Neuronal stem cell (in vitro differentiated cells): ENCODE measurements around the gene SRGAP3.

Experiments used
- DNase-seq: peaks from one replicate; pipeline ENCODE4 v3.0.0-alpha.2; 2013; ENCODE audit warnings: low spot score
- H2AFZ ChIP-seq: one replicate; pipeline ENCODE4 v1.6.1; 2013; ENCODE audit warnings: mild to moderate bottlenecking, low read length, inconsistent platforms
- H2AK5ac ChIP-seq: 2 replicates; pipeline ENCODE4 v1.6.1; 2013; ENCODE audit warnings: low read depth, mild to moderate bottlenecking, inconsistent platforms, low read length, moderate library complexity, mixed read lengths
- H2BK120ac ChIP-seq: 2 replicates; pipeline ENCODE4 v1.6.1; 2013; ENCODE audit warnings: low read depth, mild to moderate bottlenecking, inconsistent platforms, low read length, moderate library complexity, mixed read lengths
- H2BK12ac ChIP-seq: one replicate; pipeline ENCODE4 v1.6.1; 2013; ENCODE audit warnings: low read length, inconsistent platforms
- H2BK15ac ChIP-seq: 2 replicates; pipeline ENCODE4 v1.6.1; 2013; ENCODE audit warnings: mild to moderate bottlenecking, low read length, inconsistent platforms, mixed read lengths
- H2BK5ac ChIP-seq: one replicate; pipeline ENCODE4 v1.6.1; 2013; ENCODE audit warnings: inconsistent platforms, mild to moderate bottlenecking, low read length, moderate library complexity
- H3K14ac ChIP-seq: one replicate; pipeline ENCODE4 v1.6.1; 2013; ENCODE audit warnings: low read length, inconsistent platforms
- H3K18ac ChIP-seq: 2 replicates; pipeline ENCODE4 v1.6.1; 2013; ENCODE audit warnings: low read length, inconsistent platforms
- H3K23ac ChIP-seq: 2 replicates; pipeline ENCODE4 v1.6.1; 2013; ENCODE audit warnings: low read depth, mild to moderate bottlenecking, mixed read lengths, low read length, inconsistent platforms; ENCODE audit not compliant: poor library complexity
- H3K27ac ChIP-seq: replicated peaks from 3 replicates; pipeline ENCODE4 v1.5.1; 2013; ENCODE audit warnings: low read length, inconsistent platforms
- H3K27me3 ChIP-seq, 3 experiments: 2 replicates each; pipeline ENCODE4 v1.6.1; 2013; ENCODE audit warnings: low read length in 3 of 3, mild to moderate bottlenecking in 2 of 3, inconsistent platforms in 1 of 3, low read depth in 1 of 3, mixed read lengths in 1 of 3, moderate library complexity in 1 of 3; ENCODE audit not compliant: control insufficient read depth in 3 of 3, insufficient read depth in 3 of 3
- H3K36me3 ChIP-seq, 2 donors: replicated peaks in 1 of 2; 2 replicates each; pipeline ENCODE4 v1.6.1; 2013; ENCODE audit warnings: low read length in 2 of 2; ENCODE audit not compliant: control insufficient read depth in 2 of 2, insufficient read depth in 2 of 2
- H3K4ac ChIP-seq: 2 replicates; pipeline ENCODE4 v1.6.1; 2013; ENCODE audit warnings: inconsistent platforms, mild to moderate bottlenecking, low read length, moderate library complexity
- H3K4me1 ChIP-seq, 2 donors: 1 replicate in 1 of 2; 2 replicates in 1 of 2; pipeline ENCODE4 v1.6.1; 2013; ENCODE audit warnings: low read length in 2 of 2, low read depth in 1 of 2; ENCODE audit not compliant: control insufficient read depth in 2 of 2, insufficient read depth in 1 of 2
- H3K4me2 ChIP-seq: one replicate; pipeline ENCODE4 v1.6.1; 2013; ENCODE audit warnings: mild to moderate bottlenecking, low read length, inconsistent platforms; ENCODE audit not compliant: insufficient read depth, poor library complexity, severe bottlenecking
- H3K4me3 ChIP-seq, 2 donors: 2 replicates each; pipeline ENCODE4 v1.5.1; 2013; ENCODE audit warnings: low read length in 2 of 2, mild to moderate bottlenecking in 2 of 2, inconsistent platforms in 1 of 2, moderate library complexity in 1 of 2
- H3K79me1 ChIP-seq: one replicate; pipeline ENCODE4 v1.6.1; 2013; ENCODE audit warnings: low read depth, mild to moderate bottlenecking, inconsistent platforms, low read length, moderate library complexity
- H3K9ac ChIP-seq: one replicate; pipeline ENCODE4 v1.6.1; 2013; ENCODE audit warnings: mild to moderate bottlenecking, low read depth, low read length, inconsistent platforms; ENCODE audit not compliant: poor library complexity
- H3K9me3 ChIP-seq, 2 donors: replicated peaks in 1 of 2; 2 replicates each; pipeline versions ENCODE3 to v1.6.1; 2013; ENCODE audit warnings: low read length in 2 of 2, mild to moderate bottlenecking in 2 of 2, inconsistent platforms in 1 of 2, low read depth in 1 of 2, mixed read lengths in 1 of 2, moderate library complexity in 1 of 2; ENCODE audit not compliant: control insufficient read depth in 2 of 2, insufficient read depth in 1 of 2
- H4K8ac ChIP-seq: one replicate; pipeline ENCODE4 v1.6.1; 2013; ENCODE audit warnings: low read depth, mild to moderate bottlenecking, inconsistent platforms, low read length, moderate library complexity
- H4K91ac ChIP-seq: one replicate; pipeline ENCODE4 v1.6.1; 2013; ENCODE audit warnings: low read length, low read depth, mild to moderate bottlenecking, inconsistent platforms; ENCODE audit not compliant: poor library complexity
- WGBS, 2 donors: extraction: QIAGEN DNeasy Blood & Tissue Kit; methylation state at CpG; one replicate each; pipeline ENCODE4 v1.1.7; 2013; ENCODE audit warnings: missing lambda C conversion rate in 2 of 2, mixed read lengths in 1 of 2; ENCODE audit not compliant: insufficient read length in 2 of 2, insufficient replicate concordance in 1 of 2; ENCODE audit errors: extremely low coverage in 2 of 2; 5-methylcytosine and 5-hydroxymethylcytosine counted together

SRGAP3 gene

DNA sequence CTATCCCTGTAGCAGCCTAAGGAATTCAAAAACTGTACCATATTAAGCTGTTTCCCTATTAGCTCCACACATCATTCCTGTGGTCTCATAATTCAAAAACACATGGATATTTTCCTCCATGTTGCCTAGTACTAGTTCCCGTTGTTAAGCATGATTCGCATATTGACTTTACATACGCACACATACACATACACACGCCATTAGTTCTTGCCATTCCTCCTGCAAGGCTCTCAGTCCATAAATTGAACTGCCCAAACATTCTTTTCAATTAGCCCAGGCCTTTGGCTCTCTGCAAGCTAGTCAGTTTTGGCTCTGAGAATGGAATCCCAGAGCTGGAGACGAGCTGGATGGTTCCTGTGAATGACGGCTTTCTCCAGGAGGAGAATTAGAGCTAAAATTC, 229.0 kb downstream of the SRGAP3 start:
- Histone ChIP-seq H2BK15ac (no peak overlapping the region), H3K27ac (no peak overlapping the region), H3K23ac (no peak overlapping the region), H3K18ac (no peak overlapping the region), H2BK5ac (no peak overlapping the region), H3K36me3 (peaks cover 0 to 99% of the 10 kb centered on the region in 2 donors), H2BK120ac (no peak overlapping the region), H3K9ac (no peak overlapping the region), H3K9me3 (no peaks in the 10 kb centered on the region), H3K79me1 (no peaks in the 10 kb centered on the region), H2AK5ac (no peak overlapping the region), H3K4ac (no peak overlapping the region), H3K14ac (no peak overlapping the region), H2AFZ (no peak overlapping the region), H3K4me2 (no peak overlapping the region), H3K4me3 (no peak overlapping the region), H4K8ac (no peak overlapping the region), H3K4me1 (peaks cover 11 to 20% of the 10 kb centered on the region in 2 donors), H2BK12ac (no peak overlapping the region), H3K27me3 (no peaks in the 10 kb centered on the region), H4K91ac (no peak overlapping the region)
- no CpG with 5 or more reads among the region's 6 CpGs for WGBS, 2 donors
- DNase-seq = no peak

GRCh38 chr3:9019259-9019961, 230.0 kb downstream of the SRGAP3 start:
- Histone ChIP-seq H3K14ac (no peak overlapping the region), H2BK120ac (no peak overlapping the region), H2AK5ac (no peak overlapping the region), H3K4me2 (no peak overlapping the region), H3K23ac (no peak overlapping the region), H3K4me1 (peaks cover 11 to 21% of the 10 kb centered on the region in 2 donors), H3K27ac (no peak overlapping the region), H2BK15ac (no peak overlapping the region), H3K4me3 (no peak overlapping the region), H2AFZ (no peak overlapping the region), H4K8ac (no peak overlapping the region), H3K18ac (no peak overlapping the region), H2BK5ac (no peak overlapping the region), H2BK12ac (no peak overlapping the region), H3K36me3 (peaks cover 6 to 99% of the 10 kb centered on the region in 2 donors), H3K27me3 (no peaks in the 10 kb centered on the region), H3K79me1 (no peaks in the 10 kb centered on the region), H3K4ac (no peak overlapping the region), H3K9me3 (no peaks in the 10 kb centered on the region), H3K9ac (no peak overlapping the region), H4K91ac (no peak overlapping the region)
- WGBS, 2 donors = no CpG with 5 or more reads among the region's 5 CpGs
- no peak for DNase-seq

GRCh38 chr3:9015250-9015649, 234.2 kb downstream of the SRGAP3 start:
- Histone ChIP-seq H4K91ac (no peak overlapping the region), H3K36me3 (peaks cover 13 to 100% of the 10 kb centered on the region in 2 donors)
- WGBS, 2 donors = no CpG with 5 or more reads among the region's 7 CpGs

DNA sequence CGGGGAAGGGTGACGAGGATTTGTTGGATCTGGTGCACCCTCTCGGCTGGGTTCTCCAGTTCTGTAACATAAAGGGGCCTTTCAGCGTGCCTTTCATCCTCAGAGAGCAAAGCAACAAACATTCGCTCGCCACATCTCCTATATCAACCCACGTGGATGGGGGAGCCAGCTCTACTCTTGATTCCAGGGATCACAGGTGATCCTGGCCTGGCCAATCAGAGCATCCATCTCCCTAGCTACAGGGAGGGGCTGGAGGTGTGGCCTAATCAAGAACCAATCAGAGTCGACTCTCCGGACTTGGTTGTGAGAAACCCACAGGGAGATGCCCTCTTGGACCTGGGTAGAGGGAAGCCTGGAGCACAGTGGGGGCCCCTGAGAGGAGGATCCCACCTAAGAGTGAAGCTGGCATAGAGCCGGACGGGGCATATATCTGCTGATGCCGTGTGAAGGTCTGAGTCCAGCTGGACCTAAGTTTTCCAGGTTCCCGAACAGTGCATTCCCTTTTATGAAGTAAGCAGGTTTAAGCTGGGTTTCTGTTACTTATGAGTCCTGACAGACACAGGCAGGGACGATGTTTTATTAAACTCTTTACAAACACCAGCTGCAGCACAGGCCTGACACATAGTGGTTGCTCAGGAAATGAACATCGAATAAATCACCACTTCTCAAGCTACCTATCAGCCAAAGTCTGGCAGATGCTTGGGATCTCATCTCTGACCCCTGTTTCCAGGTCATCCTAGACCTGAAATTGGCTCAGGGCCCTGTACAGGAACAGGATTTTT, 235.5 kb downstream of the SRGAP3 start:
- H3K18ac ChIP-seq = no peak overlapping the region
- no peak overlapping the region for H4K8ac ChIP-seq
- H3K4me1 ChIP-seq = peaks cover 0 to 1% of the 10 kb centered on the region in 2 donors
- no peak overlapping the region for H3K4ac ChIP-seq
- no peaks in the 10 kb centered on the region for H3K27me3 ChIP-seq
- H3K14ac ChIP-seq = no peak overlapping the region
- no peaks in the 10 kb centered on the region for H3K79me1 ChIP-seq
- H2BK120ac ChIP-seq = no peak overlapping the region
- no peak overlapping the region for H2BK15ac ChIP-seq
- peaks cover 1 to 2% of the 10 kb centered on the region in 2 donors for H3K9me3 ChIP-seq
- no peak overlapping the region for H3K23ac ChIP-seq
- H3K36me3 ChIP-seq = peaks cover 19 to 100% of the 10 kb centered on the region in 2 donors
- no peak overlapping the region for H2BK12ac ChIP-seq
- H4K91ac ChIP-seq = no peak overlapping the region
- no peak overlapping the region for H3K4me2 ChIP-seq
- H3K4me3 ChIP-seq = no peak overlapping the region
- WGBS, 2 donors = no CpG with 5 or more reads among the region's 15 CpGs
- H2AFZ ChIP-seq = no peak overlapping the region
- no peak for DNase-seq
- no peak overlapping the region for H2AK5ac ChIP-seq
- no peak overlapping the region for H3K27ac ChIP-seq
- H3K9ac ChIP-seq = no peak overlapping the region
- H2BK5ac ChIP-seq = peak overlapping the region; percentile 33

More at GRCh38 chr3:9015250-9015649, 234.2 kb downstream of the SRGAP3 start:
- H2BK12ac ChIP-seq = no peak overlapping the region
- H2BK120ac ChIP-seq = no peak overlapping the region
- H3K79me1 ChIP-seq = no peaks in the 10 kb centered on the region
- H3K4me2 ChIP-seq = no peak overlapping the region
- no peak overlapping the region for H3K4ac ChIP-seq
- H3K18ac ChIP-seq = peak overlapping the region; percentile 8
- DNase-seq = no peak
- no peak overlapping the region for H3K27ac ChIP-seq
- H3K23ac ChIP-seq = no peak overlapping the region
- no peak overlapping the region for H3K9ac ChIP-seq
- H3K9me3 ChIP-seq = peaks cover 0 to 2% of the 10 kb centered on the region in 2 donors
- H2AK5ac ChIP-seq = no peak overlapping the region
- H4K8ac ChIP-seq = no peak overlapping the region
- peaks cover 0 to 11% of the 10 kb centered on the region in 2 donors for H3K4me1 ChIP-seq
- H2BK5ac ChIP-seq = no peak overlapping the region
- H2AFZ ChIP-seq = no peak overlapping the region
- no peak overlapping the region for H3K4me3 ChIP-seq
- no peaks in the 10 kb centered on the region for H3K27me3 ChIP-seq
- H3K14ac ChIP-seq = no peak overlapping the region
- H2BK15ac ChIP-seq = no peak overlapping the region
